ENCODE data around the gene MRPS27. TPM values are rescaled to one million over a fixed set of nuclear protein-coding genes. Genes with fewer than 3 reads are reported as not detected.
"Not testable (repeated sequence)": the region's sequence is repeated elsewhere in the genome, so short reads cannot be mapped to it uniquely, and the experiment has no call there.

The MRPS27 gene
- total RNA-seq, 1 donor from 2014 or later: 35.3 TPM

DNA sequence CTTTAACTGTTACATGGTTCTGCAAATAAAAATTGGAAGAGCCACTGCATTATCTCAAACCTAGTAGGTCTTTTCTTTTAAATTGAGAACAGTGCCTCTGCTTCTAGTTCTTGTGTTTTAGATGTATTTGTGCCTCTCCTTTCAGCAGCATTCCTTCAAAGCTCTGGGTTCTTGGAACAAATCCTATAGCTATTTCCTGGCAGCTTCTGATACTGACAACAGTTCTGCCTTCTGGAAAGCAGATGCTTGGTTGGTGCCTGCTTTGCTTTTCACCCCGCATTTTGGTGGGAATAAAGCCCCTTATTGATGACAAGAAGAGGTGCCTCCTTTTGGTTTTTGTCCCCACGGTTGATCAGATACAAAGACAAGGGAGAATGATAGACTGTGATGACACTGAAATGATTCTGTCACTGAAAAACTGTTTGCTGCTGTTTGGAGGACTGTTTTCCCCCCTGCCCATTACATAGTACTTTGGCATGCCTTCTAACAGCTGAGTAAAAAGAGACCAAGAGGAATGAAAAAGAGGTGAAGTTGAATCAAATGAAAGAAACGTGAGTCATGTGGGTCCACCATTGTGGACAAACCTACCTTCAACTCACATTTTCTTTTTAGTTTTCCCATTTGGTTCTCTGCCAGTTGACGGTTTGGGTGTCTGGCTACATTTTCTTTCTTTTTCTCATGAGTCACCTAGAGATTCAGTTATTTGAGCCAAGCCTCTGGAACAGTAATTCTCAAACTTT lies 5.7 kb upstream of the MRPS27 start:
- no peak for DNase-seq (ENCODE audit: low spot score)

DNA sequence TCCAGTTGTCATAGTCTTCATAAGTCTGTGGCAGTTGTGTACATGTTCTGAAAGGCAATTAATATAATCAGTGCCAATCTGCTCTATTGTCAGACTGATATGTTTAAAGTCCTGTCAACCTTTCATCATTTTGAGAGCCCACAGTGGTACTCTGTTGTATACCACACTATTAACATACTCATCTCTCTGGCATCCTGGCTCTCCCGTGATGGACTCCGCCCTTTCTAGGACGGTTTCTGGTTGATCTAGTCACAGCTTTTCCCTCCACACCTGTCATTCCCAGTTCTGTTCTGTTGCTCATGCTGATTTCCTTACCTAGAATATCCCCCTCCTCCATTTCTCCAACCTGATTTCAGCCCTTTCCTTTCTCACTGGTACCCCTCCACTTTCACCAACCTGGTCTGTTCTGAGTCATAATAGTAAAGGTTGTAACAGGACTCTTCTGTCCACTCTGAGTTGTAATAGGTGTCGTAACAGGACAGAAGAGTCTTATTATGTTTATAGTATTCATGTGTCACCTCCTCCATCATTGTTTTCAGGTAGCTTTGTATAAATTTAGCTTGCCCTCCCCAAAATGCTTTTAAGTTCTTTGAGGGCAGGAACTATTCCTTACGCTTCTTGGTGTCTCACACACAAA lies 4.3 kb upstream of the MRPS27 start:
- DNase-seq (ENCODE audit: low spot score): no peak

DNA sequence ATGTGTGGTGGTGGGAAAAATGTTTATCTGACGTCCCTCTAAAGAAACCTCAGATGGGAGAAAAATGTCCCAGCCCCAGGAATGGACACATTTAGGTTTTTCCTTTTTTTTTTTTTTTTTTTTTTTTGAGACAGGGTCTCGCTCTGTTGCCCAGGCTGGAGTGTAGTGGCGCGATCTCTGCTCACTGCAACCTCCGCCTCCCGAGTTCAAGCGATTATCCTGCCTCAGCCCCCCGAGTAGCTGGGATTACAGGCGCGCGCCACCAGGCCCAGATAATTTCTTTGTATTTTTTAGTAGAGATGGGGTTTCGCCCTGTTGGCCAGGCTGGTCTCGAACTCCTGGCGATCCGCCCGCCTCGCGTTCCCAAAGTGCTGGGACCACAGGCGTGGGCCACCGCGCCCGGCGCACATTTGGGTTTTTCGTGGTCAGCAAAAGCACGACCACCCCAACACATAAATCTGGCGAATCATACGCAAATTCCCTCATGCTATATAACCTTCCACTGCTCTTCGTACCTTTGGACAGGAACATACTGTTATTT lies 535 bp downstream of the MRPS27 start:
- DNase-seq (ENCODE audit: low spot score): not testable (repeated sequence)

GRCh38 chr5:72314571-72315172 lies 5.4 kb downstream of the MRPS27 start:
- DNase-seq (ENCODE audit: low spot score): no peak

DNA sequence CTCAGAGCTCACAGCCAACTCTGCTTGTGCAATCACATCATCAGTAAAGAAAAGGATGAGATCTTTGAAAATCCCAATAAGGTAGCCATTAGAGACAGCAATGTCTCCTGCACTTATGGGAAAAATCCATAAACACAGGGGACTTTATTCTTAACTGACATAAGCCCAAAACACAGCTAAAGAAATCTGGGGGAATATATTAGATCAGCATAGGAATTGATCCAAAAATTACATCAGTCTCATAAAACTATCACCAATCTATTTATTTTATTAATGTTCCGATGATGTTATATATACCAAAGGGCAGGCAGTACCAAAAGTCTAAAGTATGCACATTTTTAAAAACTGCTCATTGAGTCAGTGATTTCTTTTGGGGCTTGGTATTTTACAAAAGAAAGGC lies 6.9 kb downstream of the MRPS27 start:
- no peak for DNase-seq (ENCODE audit: low spot score)

DNA sequence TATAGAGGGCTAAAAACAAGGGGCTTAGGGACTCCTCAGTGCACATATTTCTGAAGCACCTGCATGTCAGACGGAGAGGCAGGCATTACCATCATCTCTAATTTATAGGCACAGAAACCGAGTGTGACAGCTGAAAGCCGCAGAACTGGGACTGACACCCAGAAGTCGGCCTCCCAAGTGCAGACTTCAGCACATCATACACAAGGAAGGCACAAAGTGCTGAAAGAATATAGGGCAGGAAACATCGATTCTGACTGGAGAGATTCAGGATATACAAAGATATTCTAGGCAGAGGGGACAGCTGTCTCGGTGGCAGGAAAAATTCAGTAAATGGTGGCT lies 11.2 kb downstream of the MRPS27 start:
- DNase-seq (ENCODE audit: low spot score): no peak

DNA sequence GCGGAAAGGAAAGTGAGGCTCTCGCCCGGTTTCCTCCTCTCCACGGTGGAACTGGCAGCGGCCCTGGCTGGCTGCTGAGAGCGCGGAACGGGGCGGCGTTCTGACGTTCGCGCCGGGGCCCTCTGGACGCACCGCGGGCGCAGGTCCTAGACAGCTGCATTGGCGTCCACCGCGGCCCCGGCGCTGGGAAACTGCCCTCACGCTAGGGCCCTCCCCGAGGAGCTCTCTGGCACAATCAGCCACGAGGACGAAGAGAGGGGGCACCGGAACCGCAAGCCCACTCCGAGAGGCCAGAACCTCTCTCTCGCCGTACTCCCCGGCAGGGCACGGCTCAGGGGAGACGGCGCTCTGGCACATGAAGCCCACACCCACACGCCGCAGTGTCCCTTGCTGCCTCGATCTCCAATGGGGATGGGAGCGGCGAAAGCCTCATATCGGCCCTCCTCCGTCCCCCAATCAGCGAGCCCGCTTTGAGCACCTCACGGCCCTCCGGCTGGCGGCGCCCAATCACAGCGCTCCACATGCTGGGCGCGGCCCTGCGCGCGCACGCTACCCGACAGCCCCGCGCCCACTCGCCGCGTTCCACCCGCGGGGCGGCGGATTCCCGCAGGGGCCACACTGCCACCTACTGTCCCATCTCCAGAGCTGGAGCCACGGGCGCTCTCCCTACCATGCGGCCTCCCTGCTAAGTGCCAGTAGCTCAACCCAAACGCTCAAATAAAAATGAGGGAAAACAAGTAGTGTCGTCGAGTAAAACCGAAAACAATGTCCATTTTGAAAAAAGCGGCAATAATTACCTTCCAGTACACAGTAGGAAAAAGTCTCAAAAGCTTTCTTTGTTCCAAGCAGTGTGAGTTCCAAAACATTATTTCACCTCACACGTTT lies 11.8 kb downstream of the MRPS27 start:
- peak; percentile 98 for DNase-seq (ENCODE audit: low spot score)

GRCh38 chr5:72307573-72307967 lies 12.5 kb downstream of the MRPS27 start:
- no peak for DNase-seq (ENCODE audit: low spot score)

DNA sequence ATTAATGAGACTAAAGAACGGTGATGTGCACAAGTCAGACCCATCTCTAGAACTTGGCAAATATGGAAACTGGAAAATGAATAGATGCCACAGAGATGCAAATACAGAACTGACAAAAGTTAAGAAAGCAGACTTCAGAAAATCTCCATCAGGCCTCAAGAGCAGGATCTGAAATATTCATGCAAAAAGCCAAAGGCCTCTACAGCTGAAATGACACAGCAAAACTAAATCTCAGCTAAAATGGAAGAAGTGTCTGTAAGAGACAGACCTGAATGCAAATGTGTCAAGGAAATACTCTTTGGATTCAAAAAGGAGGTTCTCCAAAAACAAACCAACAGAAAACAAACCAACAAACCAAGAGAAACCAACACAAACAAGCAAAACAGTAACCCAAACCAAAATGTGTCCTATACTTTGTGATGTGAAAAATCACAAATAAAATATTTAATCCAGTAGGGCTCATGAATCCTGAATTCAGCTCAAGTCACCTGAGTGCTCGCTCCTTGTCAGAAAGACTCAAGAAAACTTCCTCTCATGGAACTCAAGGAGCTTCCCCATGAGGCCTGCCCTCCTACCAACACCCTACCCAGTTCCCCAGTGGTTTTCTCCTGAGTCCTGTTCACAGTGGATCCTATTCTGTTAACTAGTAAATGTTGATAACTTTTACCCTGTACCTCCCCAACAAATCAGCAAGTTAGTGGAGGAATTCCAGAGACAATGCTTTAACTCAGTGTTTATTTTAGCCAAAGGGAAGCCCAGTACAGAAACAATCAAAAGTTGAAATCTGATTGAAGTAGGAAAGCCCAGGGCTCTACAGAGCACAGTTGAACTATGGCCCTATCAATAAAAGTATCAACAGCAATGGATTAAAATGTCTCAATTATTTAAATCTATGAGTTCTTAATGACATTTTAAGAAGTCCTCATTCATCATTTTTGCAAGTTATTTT lies 14.6 kb downstream of the MRPS27 start:
- DNase-seq (ENCODE audit: low spot score): no peak

GRCh38 chr5:72302171-72302570 lies 17.9 kb downstream of the MRPS27 start:
- DNase-seq (ENCODE audit: low spot score): no peak

- DNase-seq (ENCODE audit: low spot score): no peak
Observed at GRCh38 chr5:72301557-72301956, 18.5 kb downstream of the MRPS27 start.

DNA sequence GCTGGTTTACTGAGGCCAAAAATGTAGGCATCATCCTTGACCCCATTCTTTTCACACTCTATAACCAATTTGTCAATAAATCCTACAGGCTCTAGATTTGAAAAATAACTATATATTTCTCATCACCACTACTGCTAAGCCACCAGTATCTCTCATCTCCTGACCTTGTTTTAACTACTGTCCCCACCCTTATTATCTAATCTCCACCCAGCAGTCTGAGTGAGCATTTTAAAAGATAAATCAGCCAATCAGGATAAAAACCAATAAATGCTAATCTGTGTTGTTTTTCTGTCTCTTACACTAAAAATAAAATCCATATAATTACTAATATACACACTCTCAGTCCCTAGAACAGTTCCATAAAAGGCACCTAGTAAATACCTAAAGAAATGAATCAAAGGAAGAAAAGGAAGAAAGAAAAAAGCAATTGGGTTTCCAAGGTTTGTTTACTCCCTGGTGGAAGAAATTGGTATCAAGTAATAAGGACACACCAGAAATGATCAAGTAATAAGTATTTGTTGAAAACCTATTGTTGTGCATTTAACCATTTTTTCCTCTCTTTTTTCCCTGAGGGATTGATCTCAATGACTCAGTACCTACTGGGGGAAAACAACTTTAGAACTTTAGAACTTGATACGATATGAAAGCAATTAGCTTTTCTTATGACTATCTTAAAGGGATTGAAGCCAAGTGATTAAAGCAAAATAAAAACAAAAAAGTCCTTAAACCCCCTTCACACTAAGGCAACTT lies 19.3 kb downstream of the MRPS27 start:
- DNase-seq (ENCODE audit: low spot score): no peak

GRCh38 chr5:72298711-72299110 lies 21.3 kb downstream of the MRPS27 start:
- no peak for DNase-seq (ENCODE audit: low spot score)

DNA sequence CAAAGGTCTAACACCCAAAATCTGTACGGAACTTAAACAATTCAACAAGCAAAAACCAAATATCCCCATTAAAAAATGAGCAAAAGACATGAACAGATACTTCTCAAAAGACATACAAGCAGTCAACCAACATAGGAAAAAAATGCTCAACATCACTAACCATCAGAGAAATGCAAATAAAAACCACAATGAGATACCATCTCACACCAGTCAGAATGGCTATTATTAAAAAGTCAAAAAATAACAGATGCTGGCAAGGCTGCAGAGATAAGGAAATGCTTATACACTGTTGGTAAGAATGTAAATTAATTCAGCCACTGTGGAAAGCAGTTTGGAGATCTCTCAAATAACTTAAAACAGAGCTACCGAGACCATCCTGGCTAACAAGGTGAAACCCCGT lies 21.9 kb downstream of the MRPS27 start:
- not testable (repeated sequence) for DNase-seq (ENCODE audit: low spot score)

GRCh38 chr5:72296256-72296655 lies 23.8 kb downstream of the MRPS27 start:
- DNase-seq (ENCODE audit: low spot score): no peak

DNA sequence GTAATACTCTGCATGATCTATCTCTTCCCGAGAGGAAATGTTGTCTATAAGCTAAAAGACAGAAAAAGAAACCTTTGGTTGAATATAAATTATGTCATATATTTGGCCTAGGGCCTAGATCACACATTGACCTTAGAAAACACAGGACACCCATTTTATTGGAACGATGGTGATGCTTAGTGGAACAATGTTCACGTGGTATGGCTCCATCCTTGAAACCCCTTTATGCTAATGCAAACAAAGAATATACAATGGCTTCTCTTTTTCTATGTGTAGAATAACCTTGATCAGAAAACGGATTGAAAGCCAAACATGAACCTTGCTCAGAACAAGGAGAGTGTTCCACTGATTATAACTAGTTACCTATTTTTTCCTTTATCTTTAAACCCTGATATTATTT lies 24.5 kb downstream of the MRPS27 start:
- no peak for DNase-seq (ENCODE audit: low spot score)

- no peak for DNase-seq (ENCODE audit: low spot score)
Observed at GRCh38 chr5:72294473-72294872, 25.6 kb downstream of the MRPS27 start.

DNA sequence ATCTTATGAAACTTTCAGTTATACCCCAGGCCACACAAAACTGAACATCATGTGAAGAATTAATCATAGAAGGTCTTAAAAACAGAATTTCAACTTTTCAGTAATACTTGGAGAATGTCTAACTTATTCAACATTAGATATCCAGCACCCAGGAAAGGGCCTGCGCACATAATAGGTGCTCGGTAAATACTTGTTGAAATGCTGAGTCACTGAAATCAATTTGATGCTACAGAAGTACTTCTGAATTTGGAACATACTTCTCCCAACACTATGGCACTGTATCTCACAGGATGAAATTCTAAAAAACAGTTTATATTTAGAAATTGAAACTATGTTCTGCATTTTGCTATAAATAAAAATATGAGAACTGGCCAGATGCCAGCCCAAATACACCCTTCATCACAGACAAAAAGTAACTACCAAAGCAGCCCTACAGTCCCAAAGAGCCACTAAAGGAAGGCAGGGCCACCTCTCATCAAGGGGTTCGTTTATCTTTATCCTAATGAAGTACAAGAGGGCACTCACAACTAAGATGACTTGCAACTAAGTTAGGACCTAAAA lies 26.5 kb downstream of the MRPS27 start:
- DNase-seq (ENCODE audit: low spot score): no peak

DNA sequence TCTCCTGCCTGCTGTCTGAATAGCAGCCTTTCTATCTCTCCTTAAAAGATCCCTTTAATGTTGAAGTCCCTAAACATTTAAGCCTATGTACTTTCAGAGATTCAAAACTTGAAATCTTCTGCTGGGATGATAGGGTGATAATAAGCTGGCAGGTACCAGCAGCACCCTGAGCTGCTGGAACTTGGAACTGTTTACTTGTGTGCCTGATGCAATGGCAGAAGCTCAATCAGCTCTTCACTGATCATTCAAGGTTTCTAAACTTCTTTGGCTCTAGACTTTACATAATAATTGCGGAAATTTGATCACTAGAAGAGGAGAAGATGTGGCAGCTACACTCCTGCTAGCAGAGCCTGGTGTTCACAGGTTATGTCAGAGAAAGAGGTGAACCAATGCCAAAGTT lies 27.6 kb downstream of the MRPS27 start:
- DNase-seq (ENCODE audit: low spot score): no peak

GRCh38 chr5:72291601-72292000 lies 28.4 kb downstream of the MRPS27 start:
- no peak for DNase-seq (ENCODE audit: low spot score)
